ENCODE measurements around the gene GSG1L. TPM values are rescaled to one million over a fixed set of nuclear protein-coding genes. Genes with fewer than 3 reads are reported as not detected.

GSG1L gene
- total RNA-seq, 5 donors from 2014 or later (not counting 1 experiment from before 2014, with no cell fraction given): not detected

GRCh38 chr16:27759301-27759871 is 304.1 kb downstream of the GSG1L start:
- Mint-ChIP-seq H3K27me3 (no peaks in the 10 kb centered on the region), H3K27ac (no peak overlapping the region), H3K4me3 (no peak overlapping the region), H3K9me3 (no peaks in the 10 kb centered on the region), H3K4me1 (peaks cover 0 to 1% (median 0%) of the 10 kb centered on the region in 3 donors), H3K36me3 (peaks cover 76% of the 10 kb centered on the region)
- Histone ChIP-seq H3K9me3 (no peaks in the 10 kb centered on the region), H3K27me3 (replicated peaks in 1 of 2; ENCODE audit: control insufficient read depth in 2 of 2, extremely low read depth in 1 of 2, insufficient read depth in 2 of 2, low read length in 1 of 2) (no peaks in the 10 kb centered on the region), H3K36me3 (ENCODE audit: control insufficient read depth in 2 of 2, extremely low read depth in 1 of 2, insufficient read depth in 1 of 2, low read length in 1 of 2) (peaks cover 0 to 20% of the 10 kb centered on the region in 2 donors), H3K4me3 (ENCODE audit: control insufficient read depth in 1 of 2, extremely low read depth in 1 of 2, low read length in 1 of 2) (no peak overlapping the region), H3K27ac (ENCODE audit: low read length) (no peak overlapping the region), H3K4me1 (ENCODE audit: control insufficient read depth in 1 of 2, extremely low read depth in 1 of 2, insufficient read depth in 2 of 2, low read length in 2 of 2) (no peaks in the 10 kb centered on the region)
- ChIA-PET POLR2A (no interaction called here), CTCF (no interaction called here)
- ATAC-seq (replicated peaks in 1 of 4): no peak
- DNase-seq: no peak
- WGBS (ENCODE audit: insufficient coverage): 92% methylated on average over 7 of the region's 9 CpGs

- no peaks in the 10 kb centered on the region for H3K27me3 ChIP-seq (replicated peaks in 1 of 2; ENCODE audit: control insufficient read depth in 2 of 2, extremely low read depth in 1 of 2, insufficient read depth in 2 of 2, low read length in 1 of 2)
- 93% methylated on average over 2 of the region's 2 CpGs for WGBS (ENCODE audit: insufficient coverage)
- H3K27me3 Mint-ChIP-seq: no peaks in the 10 kb centered on the region
- ATAC-seq (replicated peaks in 1 of 4) (no peak), DNase-seq (no peak)
- H3K4me1 Mint-ChIP-seq: peaks cover 0 to 1% (median 0%) of the 10 kb centered on the region in 3 donors
- ChIA-PET POLR2A (no interaction called here), CTCF (no interaction called here)
- H3K4me1 ChIP-seq (ENCODE audit: control insufficient read depth in 1 of 2, extremely low read depth in 1 of 2, insufficient read depth in 2 of 2, low read length in 2 of 2): no peaks in the 10 kb centered on the region
- no peak overlapping the region for H3K4me3 Mint-ChIP-seq
- H3K9me3 ChIP-seq: no peaks in the 10 kb centered on the region
- H3K36me3 Mint-ChIP-seq: peaks cover 68% of the 10 kb centered on the region
- no peak overlapping the region for H3K4me3 ChIP-seq (ENCODE audit: control insufficient read depth in 1 of 2, extremely low read depth in 1 of 2, low read length in 1 of 2)
- no peak overlapping the region for H3K27ac Mint-ChIP-seq
- H3K36me3 ChIP-seq (ENCODE audit: control insufficient read depth in 2 of 2, extremely low read depth in 1 of 2, insufficient read depth in 1 of 2, low read length in 1 of 2): peaks cover 0 to 27% of the 10 kb centered on the region in 2 donors
- H3K27ac ChIP-seq (ENCODE audit: low read length): no peak overlapping the region
- no peaks in the 10 kb centered on the region for H3K9me3 Mint-ChIP-seq
Measured at GRCh38 chr16:27758544-27758943, 305.0 kb downstream of the GSG1L start.

- peaks cover 0 to 17% of the 10 kb centered on the region in 2 donors for H3K36me3 ChIP-seq (ENCODE audit: control insufficient read depth in 2 of 2, extremely low read depth in 1 of 2, insufficient read depth in 1 of 2, low read length in 1 of 2)
- no peak overlapping the region for H3K27ac ChIP-seq (ENCODE audit: low read length)
- Mint-ChIP-seq H3K27me3 (no peaks in the 10 kb centered on the region), H3K27ac (no peak overlapping the region), H3K4me1 (peaks cover 0 to 1% (median 0%) of the 10 kb centered on the region in 3 donors), H3K36me3 (peaks cover 59% of the 10 kb centered on the region), H3K4me3 (no peak overlapping the region), H3K9me3 (no peaks in the 10 kb centered on the region)
- WGBS (ENCODE audit: insufficient coverage): 93% methylated on average over 9 of the region's 10 CpGs
- no peak overlapping the region for H3K4me3 ChIP-seq (ENCODE audit: control insufficient read depth in 1 of 2, extremely low read depth in 1 of 2, low read length in 1 of 2)
- ATAC-seq (replicated peaks in 1 of 4) (no peak), DNase-seq (no peak)
- H3K9me3 ChIP-seq: no peaks in the 10 kb centered on the region
- H3K27me3 ChIP-seq (replicated peaks in 1 of 2; ENCODE audit: control insufficient read depth in 2 of 2, extremely low read depth in 1 of 2, insufficient read depth in 2 of 2, low read length in 1 of 2): no peaks in the 10 kb centered on the region
- CTCF ChIA-PET: no interaction called here
- POLR2A ChIA-PET: no interaction called here
- H3K4me1 ChIP-seq (ENCODE audit: control insufficient read depth in 1 of 2, extremely low read depth in 1 of 2, insufficient read depth in 2 of 2, low read length in 2 of 2): no peaks in the 10 kb centered on the region
Measured at GRCh38 chr16:27756206-27756970, 307.1 kb downstream of the GSG1L start.

- Histone ChIP-seq H3K4me1 (ENCODE audit: control insufficient read depth in 1 of 2, extremely low read depth in 1 of 2, insufficient read depth in 2 of 2, low read length in 2 of 2) (no peaks in the 10 kb centered on the region), H3K4me3 (ENCODE audit: control insufficient read depth in 1 of 2, extremely low read depth in 1 of 2, low read length in 1 of 2) (no peak overlapping the region), H3K27me3 (replicated peaks in 1 of 2; ENCODE audit: control insufficient read depth in 2 of 2, extremely low read depth in 1 of 2, insufficient read depth in 2 of 2, low read length in 1 of 2) (no peaks in the 10 kb centered on the region), H3K9me3 (no peaks in the 10 kb centered on the region), H3K36me3 (ENCODE audit: control insufficient read depth in 2 of 2, extremely low read depth in 1 of 2, insufficient read depth in 1 of 2, low read length in 1 of 2) (peaks cover 0 to 20% of the 10 kb centered on the region in 2 donors), H3K27ac (ENCODE audit: low read length) (no peak overlapping the region)
- H3K27ac Mint-ChIP-seq: no peak overlapping the region
- no peak for DNase-seq
- ChIA-PET POLR2A (no interaction called here), CTCF (no interaction called here)
- H3K36me3 Mint-ChIP-seq: peaks cover 48% of the 10 kb centered on the region
- no peak for ATAC-seq (replicated peaks in 1 of 4)
- no peaks in the 10 kb centered on the region for H3K9me3 Mint-ChIP-seq
- 90% methylated on average over 8 of the region's 11 CpGs for WGBS (ENCODE audit: insufficient coverage)
- H3K4me3 Mint-ChIP-seq: no peak overlapping the region
- H3K27me3 Mint-ChIP-seq: no peaks in the 10 kb centered on the region
- H3K4me1 Mint-ChIP-seq: peaks cover 0 to 2% (median 0%) of the 10 kb centered on the region in 3 donors
Measured at GRCh38 chr16:27754788-27755690, 308.5 kb downstream of the GSG1L start.

GRCh38 chr16:27753563-27753962 is 310.0 kb downstream of the GSG1L start:
- Mint-ChIP-seq H3K27me3 (no peaks in the 10 kb centered on the region), H3K4me3 (no peak overlapping the region), H3K4me1 (peaks cover 6 to 7% (median 6%) of the 10 kb centered on the region in 3 donors), H3K27ac (no peak overlapping the region), H3K36me3 (peaks cover 43% of the 10 kb centered on the region), H3K9me3 (no peaks in the 10 kb centered on the region)
- ChIA-PET POLR2A (no interaction called here), CTCF (no interaction called here)
- H3K27me3 ChIP-seq (replicated peaks in 1 of 2; ENCODE audit: control insufficient read depth in 2 of 2, extremely low read depth in 1 of 2, insufficient read depth in 2 of 2, low read length in 1 of 2): no peaks in the 10 kb centered on the region
- H3K4me1 ChIP-seq (ENCODE audit: control insufficient read depth in 1 of 2, extremely low read depth in 1 of 2, insufficient read depth in 2 of 2, low read length in 2 of 2): peaks cover 0 to 8% of the 10 kb centered on the region in 2 experiments
- H3K36me3 ChIP-seq (ENCODE audit: control insufficient read depth in 2 of 2, extremely low read depth in 1 of 2, insufficient read depth in 1 of 2, low read length in 1 of 2): peaks cover 0 to 18% of the 10 kb centered on the region in 2 donors
- no peaks in the 10 kb centered on the region for H3K9me3 ChIP-seq
- H3K4me3 ChIP-seq (ENCODE audit: control insufficient read depth in 1 of 2, extremely low read depth in 1 of 2, low read length in 1 of 2): no peak overlapping the region
- DNase-seq (no peak), ATAC-seq (replicated peaks in 1 of 4) (no peak)
- no CpG with 5 or more reads among the region's 1 CpG for WGBS (ENCODE audit: insufficient coverage)
- H3K27ac ChIP-seq (ENCODE audit: low read length): no peak overlapping the region

GRCh38 chr16:27752241-27752640 is 311.3 kb downstream of the GSG1L start:
- no peak overlapping the region for H3K4me3 Mint-ChIP-seq
- no peak for ATAC-seq (replicated peaks in 1 of 4)
- H3K27ac Mint-ChIP-seq: no peak overlapping the region
- H3K36me3 ChIP-seq (ENCODE audit: control insufficient read depth in 2 of 2, extremely low read depth in 1 of 2, insufficient read depth in 1 of 2, low read length in 1 of 2): peaks cover 4 to 16% of the 10 kb centered on the region in 2 donors
- peaks cover 30% of the 10 kb centered on the region for H3K36me3 Mint-ChIP-seq
- no peak for DNase-seq
- H3K27ac ChIP-seq (ENCODE audit: low read length): no peak overlapping the region
- no peaks in the 10 kb centered on the region for H3K9me3 ChIP-seq
- ChIA-PET CTCF (interaction anchor here in 1 of 2 donors (0.7 kb wide), 1 partner anchor 1074 kb away, joined by 3 read pairs; no protein-coding TSS in a partner anchor), POLR2A (no interaction called here)
- WGBS (ENCODE audit: insufficient coverage): 100% methylated on average over 2 of the region's 4 CpGs
- no peak overlapping the region for H3K4me3 ChIP-seq (ENCODE audit: control insufficient read depth in 1 of 2, extremely low read depth in 1 of 2, low read length in 1 of 2)
- no peaks in the 10 kb centered on the region for H3K9me3 Mint-ChIP-seq
- H3K4me1 ChIP-seq (ENCODE audit: control insufficient read depth in 1 of 2, extremely low read depth in 1 of 2, insufficient read depth in 2 of 2, low read length in 2 of 2): peaks cover 0 to 10% of the 10 kb centered on the region in 2 experiments
- H3K27me3 ChIP-seq (replicated peaks in 1 of 2; ENCODE audit: control insufficient read depth in 2 of 2, extremely low read depth in 1 of 2, insufficient read depth in 2 of 2, low read length in 1 of 2): no peaks in the 10 kb centered on the region
- no peaks in the 10 kb centered on the region for H3K27me3 Mint-ChIP-seq
- peaks cover 6 to 8% (median 6%) of the 10 kb centered on the region in 3 donors for H3K4me1 Mint-ChIP-seq
